Right lobe of liver (tissue), 4 donors: Measurements from ENCODE around the gene TCTN2.

Experiments used
- CTCF ChIP-seq, 4 donors: fragments of 200-600 bp in 3 of 4; fragments of 450-650 bp in 1 of 4; IDR thresholded peaks; one replicate each; pipeline versions ENCODE4 v1.5.1 to v1.8.0; 2016 to 2022; ENCODE audit warnings: antibody characterized with exemption in 4 of 4, mild to moderate bottlenecking in 2 of 4
- POLR2A ChIP-seq: fragments of 450-650 bp; IDR thresholded peaks from one replicate; pipeline ENCODE4 v1.6.1; 2017; ENCODE audit warnings: antibody characterized with exemption, mild to moderate bottlenecking
- donor health status: DM: no; HTN: no; CAD: no.
- donor health status: DM: no; HTN: no; CAD: no.
- donor health status: DM: no; HTN: yes; CAD: no.

- TF ChIP-seq CTCF (IDR thresholded peaks at IDR 0.05) (no peak), POLR2A (no peak)
Measured at GRCh38 chr12:123713398-123713797, 42.5 kb downstream of the TCTN2 start.
